ENCODE results near the gene NMT2. TPM values are rescaled to one million over a fixed set of nuclear protein-coding genes. Genes with fewer than 3 reads are reported as not detected.

Gene NMT2
- total RNA-seq, 1 experiment from 2014 or later: 22.8 TPM

DNA sequence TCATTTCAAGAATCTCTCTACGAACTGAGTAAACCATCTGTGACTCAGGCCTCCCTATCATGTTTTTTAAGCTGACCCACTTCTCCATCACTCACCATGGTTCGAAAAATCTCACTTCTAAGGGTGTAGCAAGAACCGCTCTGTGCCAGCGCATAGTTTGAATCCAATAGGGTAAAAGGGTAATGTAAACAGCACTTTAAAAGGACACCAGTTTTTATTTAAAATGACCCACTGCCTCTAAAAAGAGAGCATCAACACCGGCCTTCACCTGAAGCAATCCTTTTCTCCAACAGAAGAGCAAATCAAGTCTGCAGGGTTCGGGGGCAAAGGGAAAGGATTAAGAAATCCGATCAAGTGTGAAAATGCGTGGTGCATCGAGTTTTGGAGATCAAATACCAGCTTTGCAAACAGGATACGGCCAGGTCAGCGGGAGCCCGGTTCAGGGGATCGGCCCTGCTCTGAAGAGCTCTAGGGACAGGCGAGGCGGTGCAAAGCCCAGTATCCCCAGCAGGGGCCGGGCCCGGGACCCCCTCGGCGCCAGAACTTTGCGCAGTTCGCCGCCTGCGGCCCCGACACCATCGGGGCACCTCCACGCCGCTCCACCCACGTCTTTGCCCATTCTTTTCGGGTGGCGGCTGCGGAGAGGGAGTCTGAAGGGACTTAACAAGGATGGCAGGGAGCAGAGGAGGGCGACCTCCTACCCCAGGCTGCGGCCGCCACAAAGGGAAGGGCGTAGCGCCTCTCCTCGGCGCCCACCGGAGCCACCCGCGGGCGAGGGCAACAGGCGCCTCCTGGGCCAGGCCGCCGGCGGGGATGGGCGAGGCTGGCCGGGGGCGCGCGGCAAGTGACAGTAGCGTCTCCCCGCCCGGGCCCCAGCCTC lies 842 bp downstream of the NMT2 start:
- no peaks in the 10 kb centered on the region for H3K9me3 ChIP-seq (replicated peaks)
- H3K4me3 ChIP-seq: peak overlapping the region; percentile 100
- peaks cover 5% of the 10 kb centered on the region; the same call in 1 of the 2 replicates for H3K4me1 ChIP-seq
- H3K36me3 ChIP-seq: no peaks in the 10 kb centered on the region
- DNase-seq: peak; percentile 65 to 70
- H3K27me3 ChIP-seq: no peaks in the 10 kb centered on the region
- peak overlapping the region; percentile 85; the same call in 1 of the 2 replicates for H3K27ac ChIP-seq

DNA sequence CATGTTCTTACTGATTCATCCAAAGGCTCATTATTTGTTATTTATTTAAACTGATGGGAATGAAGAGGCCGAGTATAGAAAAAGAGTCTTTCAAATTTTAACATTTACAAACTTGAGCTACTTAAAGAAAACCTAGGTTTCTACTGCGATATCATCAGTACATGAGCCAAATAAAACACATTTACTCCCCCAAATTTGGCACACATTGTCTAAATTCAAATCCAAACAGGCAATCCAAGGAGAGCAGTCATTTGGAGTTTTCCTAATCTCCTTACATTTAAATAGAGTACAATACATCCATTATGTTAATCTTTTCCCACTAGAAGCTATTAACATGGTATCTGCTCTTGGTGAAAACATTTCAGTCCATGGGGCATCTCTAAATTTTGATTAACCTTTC lies 2.2 kb downstream of the NMT2 start:
- peaks cover 5% of the 10 kb centered on the region; the same call in 1 of the 2 replicates for H3K4me1 ChIP-seq
- DNase-seq: no peak
- no peaks in the 10 kb centered on the region for H3K36me3 ChIP-seq
- H3K27me3 ChIP-seq: no peaks in the 10 kb centered on the region
- no peak overlapping the region for H3K4me3 ChIP-seq
- no peaks in the 10 kb centered on the region for H3K9me3 ChIP-seq (replicated peaks)
- no peak overlapping the region for H3K27ac ChIP-seq

GRCh38 chr10:15163253-15163828 lies 5.2 kb downstream of the NMT2 start:
- Histone ChIP-seq H3K36me3 (no peaks in the 10 kb centered on the region), H3K4me1 (no peaks in the 10 kb centered on the region), H3K27me3 (no peaks in the 10 kb centered on the region), H3K4me3 (no peak overlapping the region), H3K27ac (no peak overlapping the region), H3K9me3 (replicated peaks) (no peaks in the 10 kb centered on the region)
- DNase-seq: no peak

- no peaks in the 10 kb centered on the region for H3K27me3 ChIP-seq
- H3K4me3 ChIP-seq: no peak overlapping the region
- no peaks in the 10 kb centered on the region for H3K4me1 ChIP-seq
- no peak for DNase-seq
- no peaks in the 10 kb centered on the region for H3K9me3 ChIP-seq (replicated peaks)
- no peaks in the 10 kb centered on the region for H3K36me3 ChIP-seq
- no peak overlapping the region for H3K27ac ChIP-seq
These were observed 9.5 kb downstream of the NMT2 start for GRCh38 chr10:15158972-15159371.

DNA sequence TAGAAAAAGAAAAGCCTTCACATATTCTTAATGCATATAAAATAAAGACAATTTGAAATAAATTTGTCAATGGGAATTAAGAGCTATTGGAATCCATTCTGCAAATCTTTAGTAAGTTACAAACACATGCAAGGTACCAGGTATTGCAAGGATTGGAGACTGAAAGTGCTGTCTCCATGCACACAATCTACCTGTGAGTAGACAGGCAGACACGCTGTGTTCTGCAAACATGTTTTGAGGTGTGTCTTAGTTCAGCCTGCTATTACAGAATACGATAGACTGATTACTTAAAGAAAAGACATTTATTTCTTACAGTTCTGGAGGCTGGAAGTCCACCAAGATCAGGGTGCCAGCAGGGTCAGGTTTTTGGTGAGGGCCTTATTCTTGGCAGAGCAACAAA lies 10.0 kb downstream of the NMT2 start:
- no peaks in the 10 kb centered on the region for H3K27me3 ChIP-seq
- no peaks in the 10 kb centered on the region for H3K9me3 ChIP-seq (replicated peaks)
- no peak overlapping the region for H3K27ac ChIP-seq
- no peak overlapping the region for H3K4me3 ChIP-seq
- DNase-seq: no peak
- no peaks in the 10 kb centered on the region for H3K36me3 ChIP-seq
- H3K4me1 ChIP-seq: no peaks in the 10 kb centered on the region

- Histone ChIP-seq H3K4me1 (no peaks in the 10 kb centered on the region), H3K36me3 (no peaks in the 10 kb centered on the region), H3K27me3 (no peaks in the 10 kb centered on the region), H3K27ac (no peak overlapping the region), H3K9me3 (replicated peaks) (no peaks in the 10 kb centered on the region), H3K4me3 (no peak overlapping the region)
- DNase-seq: no peak
These were observed 12.4 kb downstream of the NMT2 start for GRCh38 chr10:15155978-15156656.

DNA sequence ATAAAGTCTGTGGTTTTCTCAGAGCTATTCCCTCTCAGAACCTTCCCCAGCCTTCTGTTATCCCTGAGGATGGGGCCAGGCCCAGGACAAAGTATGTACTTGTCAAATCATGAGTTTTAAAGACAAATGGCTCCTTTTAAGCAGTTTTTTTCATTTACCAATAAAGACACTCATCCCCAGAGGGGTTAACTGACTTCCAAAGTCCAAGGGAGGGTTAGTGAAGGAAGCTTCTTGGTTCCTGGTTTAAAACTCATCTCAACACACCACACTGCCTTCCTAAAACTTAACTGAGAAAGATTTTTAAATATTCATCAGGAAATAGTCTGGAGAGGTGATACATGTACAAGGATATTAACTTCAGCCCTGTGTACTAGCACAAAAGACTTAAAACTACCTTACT lies 15.9 kb downstream of the NMT2 start:
- H3K36me3 ChIP-seq: no peaks in the 10 kb centered on the region
- no peak overlapping the region for H3K27ac ChIP-seq
- no peaks in the 10 kb centered on the region for H3K4me1 ChIP-seq
- no peak for DNase-seq
- H3K4me3 ChIP-seq: no peak overlapping the region
- H3K9me3 ChIP-seq (replicated peaks): no peaks in the 10 kb centered on the region
- no peaks in the 10 kb centered on the region for H3K27me3 ChIP-seq

DNA sequence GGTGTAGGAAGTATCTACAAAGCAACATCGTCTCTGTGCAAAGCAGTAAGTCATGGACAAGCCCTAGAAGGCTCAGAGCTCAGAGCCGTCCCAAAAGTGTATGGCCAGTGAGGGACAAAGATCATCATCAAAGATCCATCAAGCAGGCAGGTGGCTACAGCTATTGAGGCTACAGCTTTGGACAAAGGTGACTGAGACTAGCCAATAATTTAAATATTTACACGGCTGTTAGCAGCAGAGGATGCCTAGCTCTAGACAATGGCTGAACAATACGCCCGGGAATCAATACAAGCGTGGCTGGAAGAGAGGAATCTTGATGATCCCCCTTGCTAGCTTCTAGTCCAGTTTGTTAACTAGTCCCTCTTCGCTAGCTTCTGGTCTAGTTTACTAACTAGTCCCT lies 17.9 kb downstream of the NMT2 start:
- no peak for DNase-seq
- Histone ChIP-seq H3K27ac (no peak overlapping the region), H3K27me3 (no peaks in the 10 kb centered on the region), H3K9me3 (replicated peaks) (no peaks in the 10 kb centered on the region), H3K4me1 (no peaks in the 10 kb centered on the region), H3K36me3 (no peaks in the 10 kb centered on the region), H3K4me3 (no peak overlapping the region)

GRCh38 chr10:15149042-15149771 lies 19.3 kb downstream of the NMT2 start:
- H3K36me3 ChIP-seq: no peaks in the 10 kb centered on the region
- no peaks in the 10 kb centered on the region for H3K4me1 ChIP-seq
- H3K9me3 ChIP-seq (replicated peaks): no peaks in the 10 kb centered on the region
- H3K27me3 ChIP-seq: no peaks in the 10 kb centered on the region
- DNase-seq: no peak
- H3K27ac ChIP-seq: no peak overlapping the region
- H3K4me3 ChIP-seq: no peak overlapping the region

DNA sequence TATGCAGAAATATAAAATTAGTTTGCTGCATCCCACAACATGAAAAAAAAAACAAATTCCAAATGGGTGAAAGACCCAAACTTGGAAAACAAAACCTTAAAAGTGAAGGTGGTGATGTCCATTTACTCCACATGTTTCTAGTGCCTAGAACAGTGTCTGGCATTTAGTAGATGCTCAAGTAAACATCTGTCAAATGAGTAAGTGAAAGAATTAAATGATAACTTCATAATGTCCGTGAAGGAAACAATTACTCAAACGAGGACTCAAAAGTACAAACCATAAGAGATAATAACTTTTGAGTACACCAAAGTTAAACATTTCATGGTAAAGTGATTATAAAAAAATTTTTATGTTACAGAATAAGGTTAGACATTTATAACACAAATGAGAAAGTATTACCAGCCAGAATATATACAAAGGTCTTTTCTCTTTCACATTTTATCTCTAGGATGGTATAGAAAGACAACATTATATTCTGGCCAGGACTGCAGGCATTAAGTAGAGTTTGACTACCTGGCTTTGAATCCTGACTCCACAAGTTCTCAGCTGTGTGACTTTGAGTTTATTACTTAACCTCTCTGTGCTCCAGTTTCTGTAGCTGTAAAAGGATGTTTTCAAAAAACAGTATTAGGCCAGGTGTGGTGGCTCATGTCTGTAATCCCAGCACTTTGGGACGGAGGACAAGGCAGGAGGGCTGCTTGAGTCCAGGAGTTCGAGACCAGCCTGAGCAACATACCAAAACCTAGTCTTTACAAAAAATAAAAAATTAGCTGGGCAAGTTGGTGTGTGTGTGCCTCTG lies 20.7 kb downstream of the NMT2 start:
- Histone ChIP-seq H3K36me3 (no peaks in the 10 kb centered on the region), H3K4me3 (no peak overlapping the region), H3K27ac (no peak overlapping the region), H3K27me3 (no peaks in the 10 kb centered on the region), H3K4me1 (no peaks in the 10 kb centered on the region), H3K9me3 (replicated peaks) (no peaks in the 10 kb centered on the region)
- DNase-seq: no peak

GRCh38 chr10:15146366-15146765 lies 22.1 kb downstream of the NMT2 start:
- DNase-seq: no peak
- Histone ChIP-seq H3K9me3 (replicated peaks) (no peaks in the 10 kb centered on the region), H3K27me3 (no peaks in the 10 kb centered on the region), H3K27ac (no peak overlapping the region), H3K4me3 (no peak overlapping the region), H3K36me3 (no peaks in the 10 kb centered on the region), H3K4me1 (no peaks in the 10 kb centered on the region)

DNA sequence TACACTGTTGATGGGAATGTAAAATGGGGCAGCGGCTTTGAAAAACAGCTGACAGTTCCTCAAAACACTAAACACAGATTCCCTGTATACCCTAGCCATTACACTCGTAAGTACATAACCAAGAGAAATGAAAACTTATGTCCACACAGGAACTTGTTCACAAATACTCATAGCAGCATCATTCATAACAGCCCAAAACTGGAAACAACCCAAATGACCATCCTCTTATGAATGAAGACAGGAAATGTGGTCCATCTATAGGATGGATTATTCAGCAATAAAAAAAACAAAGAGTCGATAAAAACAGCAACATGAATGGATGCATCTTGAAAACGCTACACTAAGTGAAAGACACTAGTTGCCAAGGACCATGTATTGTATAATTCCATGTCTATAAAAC lies 23.7 kb downstream of the NMT2 start:
- no peak overlapping the region for H3K27ac ChIP-seq
- no peaks in the 10 kb centered on the region for H3K9me3 ChIP-seq (replicated peaks)
- no peaks in the 10 kb centered on the region for H3K36me3 ChIP-seq
- no peaks in the 10 kb centered on the region for H3K4me1 ChIP-seq
- H3K27me3 ChIP-seq: no peaks in the 10 kb centered on the region
- no peak overlapping the region for H3K4me3 ChIP-seq
- DNase-seq: no peak

GRCh38 chr10:15141136-15142054 lies 27.1 kb downstream of the NMT2 start:
- Histone ChIP-seq H3K27me3 (no peaks in the 10 kb centered on the region), H3K4me1 (no peaks in the 10 kb centered on the region), H3K36me3 (no peaks in the 10 kb centered on the region), H3K27ac (no peak overlapping the region), H3K4me3 (no peak overlapping the region), H3K9me3 (replicated peaks) (no peaks in the 10 kb centered on the region)
- DNase-seq: peak in 1 of 2 experiments; percentile 12
